Activated CD4-positive, alpha-beta T cell treated with anti-CD3 and anti-CD28 coated beads, Interleukin-10, Interleukin-2, amounts not matched to agents 100 ng/mL and 50 ng/mL, durations not matched to agents 16 hours and 8 hours (primary cell): Measurements from ENCODE around the gene PBX1.

Experiments
- DNase-seq: peaks from one replicate; pipeline ENCODE4 v3.0.0-alpha.2; 2020

The PBX1 gene

GRCh38 chr1:164767752-164768402 is 208.9 kb downstream of the PBX1 start:
- DNase-seq, result no peak

- DNase-seq, result no peak
Observed at GRCh38 chr1:164768619-164769018, 209.6 kb downstream of the PBX1 start.

- DNase-seq, result no peak
Observed at GRCh38 chr1:164769486-164770130, 210.6 kb downstream of the PBX1 start.

- no peak for DNase-seq
Observed at GRCh38 chr1:164770131-164770529, 211.1 kb downstream of the PBX1 start.

- DNase-seq, result no peak
Observed at GRCh38 chr1:164771041-164771618, 212.1 kb downstream of the PBX1 start.

GRCh38 chr1:164771619-164772361 is 212.8 kb downstream of the PBX1 start:
- DNase-seq, result no peak

GRCh38 chr1:164772635-164773034 is 213.7 kb downstream of the PBX1 start:
- DNase-seq, result peak; percentile 52

GRCh38 chr1:164773102-164773501 is 214.1 kb downstream of the PBX1 start:
- no peak for DNase-seq

- no peak for DNase-seq
Observed at GRCh38 chr1:164774413-164774812, 215.4 kb downstream of the PBX1 start.

GRCh38 chr1:164774819-164775654 is 216.1 kb downstream of the PBX1 start:
- peak; percentile 2 for DNase-seq

GRCh38 chr1:164777518-164777917 is 218.5 kb downstream of the PBX1 start:
- DNase-seq, result no peak

GRCh38 chr1:164779376-164779775 is 220.4 kb downstream of the PBX1 start:
- no peak for DNase-seq

GRCh38 chr1:164780111-164780812 is 221.3 kb downstream of the PBX1 start:
- no peak for DNase-seq

GRCh38 chr1:164780863-164781262 is 221.9 kb downstream of the PBX1 start:
- no peak for DNase-seq

- no peak for DNase-seq
Observed at GRCh38 chr1:164781972-164782371, 223.0 kb downstream of the PBX1 start.

GRCh38 chr1:164783778-164784555 is 225.0 kb downstream of the PBX1 start:
- DNase-seq, result no peak

- DNase-seq, result no peak
Observed at GRCh38 chr1:164784960-164785359, 226.0 kb downstream of the PBX1 start.

GRCh38 chr1:164785841-164786534 is 227.0 kb downstream of the PBX1 start:
- DNase-seq, result no peak

- peak; percentile 71 for DNase-seq
Observed at GRCh38 chr1:164786980-164787833, 228.2 kb downstream of the PBX1 start.

- no peak for DNase-seq
Observed at GRCh38 chr1:164787834-164788231, 228.8 kb downstream of the PBX1 start.
